H1 (cell line): Measurements from ENCODE around the gene MFAP4. TPM values are rescaled to one million over a fixed set of nuclear protein-coding genes. Genes with fewer than 3 reads are reported as not detected.

Experiments used
- CTCF ChIA-PET: fragments of 300-600 bp; sonication (Branson Sonifier 250); formaldehyde crosslinking; loops from one replicate; lab custom pipeline; 2021; ENCODE audit not compliant: partially characterized antibody; lab: Charles Lee
- POLR2A ChIA-PET: fragments of 300-600 bp; sonication (Branson Sonifier 250); formaldehyde crosslinking; loops from one replicate; lab custom pipeline; 2021; ENCODE audit warnings: inconsistent platforms; ENCODE audit not compliant: partially characterized antibody; lab: Charles Lee
- DNase-seq, 2 experiments: peaks; one replicate each; pipeline versions ENCODE4 v3.0.0 to v3.0.0-alpha.2; 2010 to 2022; ENCODE audit warnings: low spot score in 2 of 2, low read depth in 1 of 2, mixed read lengths in 1 of 2
- FAIRE-seq: peaks from 2 replicates; lab custom pipeline; 2011; peaks lifted over from hg19 to GRCh38; lab: Jason Lieb, UNC
- H2AFZ ChIP-seq: 2 replicates; pipeline ENCODE4 v1.8.1; 2012; ENCODE audit warnings: low read length, inconsistent platforms
- H2AK5ac ChIP-seq: 2 replicates; pipeline ENCODE4 v1.6.1; 2013; ENCODE audit warnings: low read depth, low read length
- H2BK120ac ChIP-seq: replicated peaks from 2 replicates; pipeline ENCODE3; 2013; ENCODE audit warnings: low read depth, low read length, inconsistent platforms
- H2BK12ac ChIP-seq: 2 replicates; pipeline ENCODE4 v1.6.1; 2013; ENCODE audit warnings: low read depth, low read length
- H2BK15ac ChIP-seq: 2 replicates; pipeline ENCODE4 v1.6.1; 2013; ENCODE audit warnings: low read length
- H2BK20ac ChIP-seq: 2 replicates; pipeline ENCODE4 v1.6.1; 2013; ENCODE audit warnings: low read length
- H2BK5ac ChIP-seq: 2 replicates; pipeline ENCODE4 v1.6.1; 2013; ENCODE audit warnings: low read depth, low read length
- H3K14ac ChIP-seq: 2 replicates; pipeline ENCODE4 v1.6.1; 2013; ENCODE audit warnings: inconsistent platforms; ENCODE audit not compliant: insufficient read length
- H3K18ac ChIP-seq: 2 replicates; pipeline ENCODE4 v1.6.1; 2013; ENCODE audit warnings: low read length; ENCODE audit errors: extremely low read depth
- H3K23ac ChIP-seq: 2 replicates; pipeline ENCODE4 v1.6.1; 2013; ENCODE audit warnings: inconsistent platforms; ENCODE audit not compliant: insufficient read length
- H3K23me2 ChIP-seq: 2 replicates; pipeline ENCODE4 v1.6.1; 2013; ENCODE audit warnings: low read depth, low read length
- H3K27ac ChIP-seq: 2 replicates; pipeline ENCODE4 v1.6.1; 2011; ENCODE audit warnings: low read depth, low read length, inconsistent platforms
- H3K27me3 ChIP-seq, 4 experiments: replicated peaks in 1 of 4; 1 replicate in 1 of 4; 2 replicates in 3 of 4; pipeline versions ENCODE4 v1.6.1 to v1.8.1; 2011 to 2013; ENCODE audit warnings: low read length in 3 of 4, mild to moderate bottlenecking in 3 of 4, inconsistent platforms in 2 of 4, mixed read lengths in 2 of 4, moderate library complexity in 1 of 4; ENCODE audit not compliant: control insufficient read depth in 3 of 4, insufficient read depth in 3 of 4; ENCODE audit errors: extremely low read depth in 1 of 4
- H3K36me3 ChIP-seq, 4 experiments: 2 replicates each; pipeline versions ENCODE4 v1.6.1 to v1.8.1; 2011 to 2013; ENCODE audit warnings: mild to moderate bottlenecking in 4 of 4, low read length in 3 of 4, moderate library complexity in 2 of 4, control low read depth in 1 of 4, inconsistent platforms in 1 of 4; ENCODE audit not compliant: insufficient read depth in 4 of 4, control insufficient read depth in 2 of 4
- H3K4ac ChIP-seq: replicated peaks from 2 replicates; pipeline ENCODE3; 2013; ENCODE audit warnings: low read length, low read depth, mixed read lengths, inconsistent platforms; ENCODE audit not compliant: insufficient read length
- H3K4me1 ChIP-seq, 4 experiments: replicated peaks in 1 of 4; 1 replicate in 1 of 4; 2 replicates in 3 of 4; pipeline versions ENCODE4 v1.6.1 to v1.8.1; 2011 to 2013; ENCODE audit warnings: low read length in 3 of 4, inconsistent platforms in 2 of 4, mixed read lengths in 1 of 4; ENCODE audit not compliant: insufficient read depth in 4 of 4, control insufficient read depth in 3 of 4
- H3K4me2 ChIP-seq, 2 experiments: 2 replicates each; pipeline versions ENCODE4 v1.6.1 to v1.8.1; 2011 to 2013; ENCODE audit warnings: low read depth in 2 of 2, low read length in 2 of 2, control low read depth in 1 of 2, inconsistent platforms in 1 of 2, mild to moderate bottlenecking in 1 of 2; ENCODE audit not compliant: insufficient read depth in 1 of 2
- H3K4me3 ChIP-seq, 4 experiments: fragments of 200-600, 300-600 bp in 1 of 4; sonication (generic), shearing (Covaris generic), sonication (Bioruptor Twin) in 1 of 4; 2 replicates each; pipeline versions ENCODE4 v1.5.1 to v1.8.1; 2011 to 2016; ENCODE audit warnings: low read length in 4 of 4, low read depth in 3 of 4, control low read depth in 2 of 4, inconsistent platforms in 2 of 4, mild to moderate bottlenecking in 2 of 4, mixed read lengths in 1 of 4, moderate library complexity in 1 of 4; ENCODE audit not compliant: insufficient read depth in 2 of 4; ENCODE audit errors: extremely low read depth in 1 of 4
- H3K56ac ChIP-seq: replicated peaks from 2 replicates; pipeline ENCODE3; 2013; ENCODE audit warnings: low read depth, mild to moderate bottlenecking, mixed read lengths, low read length, inconsistent platforms; ENCODE audit not compliant: insufficient read length
- H3K79me1 ChIP-seq: 2 replicates; pipeline ENCODE4 v1.6.1; 2013; ENCODE audit warnings: low read depth, low read length, control low read depth
- H3K79me2 ChIP-seq, 2 experiments: 2 replicates each; pipeline versions ENCODE4 v1.6.1 to v1.8.1; 2012 to 2013; ENCODE audit warnings: low read length in 2 of 2, mild to moderate bottlenecking in 2 of 2, inconsistent platforms in 1 of 2; ENCODE audit not compliant: insufficient read depth in 2 of 2, control insufficient read depth in 1 of 2
- H3K9ac ChIP-seq, 4 experiments: replicated peaks in 1 of 4; 1 replicate in 1 of 4; 2 replicates in 3 of 4; pipeline versions ENCODE4 v1.6.1 to v1.8.1; 2011 to 2013; ENCODE audit warnings: low read depth in 3 of 4, low read length in 3 of 4, control low read depth in 2 of 4, mild to moderate bottlenecking in 2 of 4, moderate library complexity in 2 of 4, inconsistent platforms in 1 of 4; ENCODE audit errors: extremely low read depth in 1 of 4
- H3K9me3 ChIP-seq, 2 experiments: 2 replicates each; pipeline versions ENCODE4 v1.6.1 to v1.8.1; 2012 to 2013; ENCODE audit warnings: mild to moderate bottlenecking in 2 of 2, moderate library complexity in 2 of 2, control low read depth in 1 of 2, inconsistent platforms in 1 of 2, low read depth in 1 of 2, low read length in 1 of 2, mixed read lengths in 1 of 2; ENCODE audit not compliant: insufficient read depth in 2 of 2
- H4K20me1 ChIP-seq, 2 experiments: replicated peaks in 1 of 2; 2 replicates each; pipeline versions ENCODE3 to v1.8.1; 2011 to 2013; ENCODE audit warnings: inconsistent platforms in 2 of 2, low read length in 2 of 2, mild to moderate bottlenecking in 1 of 2; ENCODE audit not compliant: insufficient read depth in 2 of 2, control insufficient read depth in 1 of 2
- H4K5ac ChIP-seq: 2 replicates; pipeline ENCODE4 v1.6.1; 2013; ENCODE audit warnings: low read length, low read depth, mixed read lengths, inconsistent platforms; ENCODE audit not compliant: insufficient read length
- H4K8ac ChIP-seq: 2 replicates; pipeline ENCODE4 v1.8.0; 2013; ENCODE audit warnings: mild to moderate bottlenecking, moderate library complexity, low read length, inconsistent platforms; ENCODE audit not compliant: insufficient read depth; ENCODE audit errors: extremely low read depth
- H4K91ac ChIP-seq: replicated peaks from 2 replicates; pipeline ENCODE3; 2013; ENCODE audit warnings: low read length, mixed read lengths, inconsistent platforms; ENCODE audit not compliant: insufficient read length
- ATF3 ChIP-seq: IDR thresholded peaks from 2 replicates; pipeline ENCODE4 v1.6.1; 2011; ENCODE audit warnings: low read depth, mild to moderate bottlenecking, low read length; ENCODE audit not compliant: insufficient read depth
- CEBPB ChIP-seq: IDR thresholded peaks from 2 replicates; pipeline ENCODE4 v1.6.1; 2012; ENCODE audit warnings: low read depth, low read length
- E2F6 ChIP-seq: IDR thresholded peaks from 2 replicates; pipeline ENCODE4 v1.6.1; 2012; ENCODE audit warnings: inconsistent platforms
- KDM1A ChIP-seq: fragments of 200-600, 300-600 bp; sonication (generic); IDR thresholded peaks from 2 replicates; pipeline ENCODE4 v1.7.1; 2016; ENCODE audit warnings: mild to moderate bottlenecking, low read length, borderline replicate concordance
- NRF1 ChIP-seq: IDR thresholded peaks from 2 replicates; pipeline ENCODE4 v1.6.1; 2011; ENCODE audit warnings: mild to moderate bottlenecking, low read depth, low read length, improper control_type of control experiment
- RAD21 ChIP-seq, 2 experiments: IDR thresholded peaks in 1 of 2; conservative IDR thresholded peaks in 1 of 2; 2 replicates each; pipeline ENCODE4 v1.6.1; 2011; ENCODE audit warnings: low read depth in 2 of 2, low read length in 2 of 2, improper control_type of control experiment in 1 of 2, inconsistent platforms in 1 of 2, mild to moderate bottlenecking in 1 of 2, moderate library complexity in 1 of 2
- RFX5 ChIP-seq: IDR thresholded peaks from 2 replicates; pipeline ENCODE4 v1.6.1; 2011; ENCODE audit warnings: low read depth, low read length, improper control_type of control experiment, borderline replicate concordance
- SAP30 ChIP-seq: fragments of 300-600 bp; sonication (generic); IDR thresholded peaks from 2 replicates; pipeline ENCODE4 v1.7.1; 2012; ENCODE audit warnings: low read length, moderate library complexity, mild to moderate bottlenecking, inconsistent platforms; ENCODE audit not compliant: insufficient read depth, insufficient replicate concordance
- TAF7 ChIP-seq: optimal IDR thresholded peaks from 2 replicates; pipeline ENCODE3; 2011; ENCODE audit warnings: low read depth, mild to moderate bottlenecking, inconsistent platforms, low read length, moderate library complexity, borderline replicate concordance
- whole genome bisulfite sequencing, 2 experiments: shearing (Covaris generic) in 1 of 2; methylation state at CpG; one replicate each; pipeline versions ENCODE4 v1.1.6 to v1.1.7; 2013 to 2015; ENCODE audit warnings: low lambda C conversion rate in 2 of 2, mixed read lengths in 2 of 2, inconsistent platforms in 1 of 2, low coverage in 1 of 2, missing lambda C conversion rate in 1 of 2; ENCODE audit not compliant: insufficient replicate concordance in 2 of 2, insufficient coverage in 1 of 2, insufficient read length in 1 of 2; ENCODE audit errors: extremely low coverage in 1 of 2, missing lambda C conversion rate in 1 of 2; 5-methylcytosine and 5-hydroxymethylcytosine counted together
- polyA plus RNA-seq, 7 experiments: library from polyadenylated mRNA; depleted of rRNA in 3 of 7; stranded (reverse) in 5 of 7; unstranded in 2 of 7; fragments of >200 nt in 5 of 7; fragments of 200-250 nt in 2 of 7; gene quantifications; 1 replicate in 5 of 7; 2 replicates in 1 of 7; 4 replicates in 1 of 7; pipeline versions ENCODE4 v1.2.1 to v1.2.3, GENCODE V29; 2011 to 2013; ENCODE audit warnings: missing spikeins in 2 of 7, mixed read lengths in 2 of 7
- total RNA-seq: library from RNA; stranded (reverse); fragmentation: NEBNext Ultra II Directional; extraction: Animal tissue kit (Norgen Biotek cat#: 25700); gene quantifications from 2 replicates; pipeline ENCODE4 v1.2.1, GENCODE V29; 2021

MFAP4 gene
- total and polyA plus RNA-seq, 2 of the 8 experiments (the other 6 are each of a cell fraction or from before 2014, with no cell fraction given): 3.1 to 3.6 TPM

DNA sequence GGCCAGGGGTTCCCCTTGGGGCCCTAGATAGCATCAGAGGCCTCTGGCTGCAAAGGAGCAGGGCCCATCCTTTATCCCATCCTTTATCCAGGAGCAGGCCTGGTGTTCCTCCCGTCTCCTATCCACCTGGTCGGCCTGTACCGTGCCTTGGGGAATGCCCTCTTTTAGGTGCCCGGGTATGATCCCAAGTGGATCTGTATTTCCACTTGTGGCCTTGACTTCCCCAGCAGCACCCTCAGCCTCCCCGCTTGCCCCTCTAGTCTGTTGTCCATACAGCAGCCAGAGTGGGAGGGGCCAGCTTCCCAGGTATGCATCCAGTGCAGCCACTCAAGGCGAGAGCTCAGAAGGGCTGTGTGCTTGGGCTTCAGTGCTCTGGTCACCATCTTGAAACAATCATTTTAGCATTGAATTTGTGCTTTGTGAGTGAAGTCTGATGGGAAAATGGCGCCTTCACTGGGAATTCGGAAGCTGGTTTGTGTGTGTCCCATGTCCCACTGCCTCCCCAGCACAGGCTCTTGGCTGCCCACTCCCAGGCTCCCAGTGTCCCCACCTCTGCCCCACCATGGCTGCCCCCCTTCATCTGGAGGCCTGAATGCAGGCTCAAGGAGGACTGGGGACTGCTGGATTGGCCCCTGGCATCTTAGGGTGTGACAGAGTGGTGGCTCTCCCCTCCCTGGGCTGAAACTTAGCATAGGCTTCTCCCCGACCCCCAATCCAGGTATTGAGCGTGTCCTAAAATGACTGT lies 20.8 kb upstream of the MFAP4 start:
- POLR2A ChIA-PET: interaction anchor here (1.2 kb wide), 1 partner anchor 40 kb away, joined by 3 read pairs; no protein-coding TSS in a partner anchor
- no peak overlapping the region for H3K4me3 ChIP-seq
- TF ChIP-seq ATF3 (no peak), E2F6 (no peak), KDM1A (no peak), CEBPB (no peak), RAD21 (IDR thresholded peaks at IDR 0.05 in 1 of 2, conservative IDR thresholded peaks at IDR 0.05 in 1 of 2; ENCODE audit: low read depth in 2 of 2, low read length in 2 of 2) (no peak), RFX5 (no peak), TAF7 (no peak), NRF1 (no peak), SAP30 (no peak)

More for the DNA sequence above, 20.8 kb upstream of the MFAP4 start:
- peaks cover 0 to 13% (median 6%) of the 10 kb centered on the region in 4 experiments; a peak in 4 of 7 replicates for H3K4me1 ChIP-seq
- no peak overlapping the region for H3K14ac ChIP-seq
- no peak for FAIRE-seq
- H3K4me2 ChIP-seq: no peak overlapping the region
- no peak overlapping the region for H3K27ac ChIP-seq
- no peak overlapping the region for H3K56ac ChIP-seq
- H3K27me3 ChIP-seq: peaks cover 0 to 4% (median 0%) of the 10 kb centered on the region in 4 experiments; a peak in 1 of 7 replicates
- no peak overlapping the region for H2BK20ac ChIP-seq
- no peak overlapping the region for H2BK12ac ChIP-seq
- H3K9ac ChIP-seq: no peak overlapping the region
- CTCF ChIA-PET: interaction anchor here (0.7 to 1.1 kb wide), 5 partner anchors 8 to 345 kb away, joined by 3 to 4 read pairs (median 3); no protein-coding TSS in a partner anchor
- no peak overlapping the region for H2AK5ac ChIP-seq
- H2BK15ac ChIP-seq: no peak overlapping the region
- H2BK120ac ChIP-seq: no peak overlapping the region
- H2BK5ac ChIP-seq: no peak overlapping the region
- no peaks in the 10 kb centered on the region for H3K79me2 ChIP-seq
- H4K91ac ChIP-seq: peak overlapping the region; percentile 0
- no peak overlapping the region for H4K8ac ChIP-seq
- peaks cover 7% of the 10 kb centered on the region; the same call in 1 of the 2 replicates for H3K23me2 ChIP-seq
- no peaks in the 10 kb centered on the region for H3K36me3 ChIP-seq
- WGBS, 2 experiments: 96% methylated on average over 10 of the region's 10 CpGs; no CpG with 5 or more reads in 1 of the 2 experiments
- H3K79me1 ChIP-seq: no peaks in the 10 kb centered on the region
- no peak for DNase-seq
- H3K9me3 ChIP-seq: no peaks in the 10 kb centered on the region
- H3K4ac ChIP-seq: no peak overlapping the region
- no peak overlapping the region for H4K5ac ChIP-seq
- no peak overlapping the region for H3K23ac ChIP-seq
- no peak overlapping the region for H2AFZ ChIP-seq
- no peak overlapping the region for H3K18ac ChIP-seq
- peaks cover 0 to 1% of the 10 kb centered on the region in 2 experiments for H4K20me1 ChIP-seq
